HEK293T (cell line): ENCODE data around the gene TPM1.

Experiments used
- CTCF ChIA-PET: fragments of 350-600 bp; formaldehyde crosslinking; extraction: SDS; loops from one replicate; lab custom pipeline; 2021; ENCODE audit warnings: antibody characterized with exemption, inconsistent platforms; lab: Yijun Ruan, JAX
- POLR2A ChIA-PET: fragments of 350-600 bp; formaldehyde crosslinking; extraction: SDS; loops from one replicate; lab custom pipeline; 2020; ENCODE audit warnings: antibody characterized with exemption, inconsistent platforms; lab: Yijun Ruan, JAX
- DNase-seq: peaks from one replicate; pipeline ENCODE4 v3.0.0; 2012; ENCODE audit warnings: mixed read lengths; ENCODE audit errors: extremely low spot score
- ARNT ChIP-seq: fragments of 450-650 bp; IDR thresholded peaks from 2 replicates; pipeline ENCODE4 v1.6.1; 2017; ENCODE audit warnings: mild to moderate bottlenecking
- BHLHE40 ChIP-seq: fragments of 450-650 bp; IDR thresholded peaks from 2 replicates; pipeline ENCODE4 v1.6.1; 2016; ENCODE audit warnings: mild to moderate bottlenecking, moderate library complexity, borderline replicate concordance
- CTBP1 ChIP-seq: fragments of 450-650 bp; IDR thresholded peaks from 2 replicates; pipeline ENCODE4 v1.6.1; 2016; ENCODE audit warnings: borderline replicate concordance
- ELF4 ChIP-seq: fragments of 450-650 bp; IDR thresholded peaks from 2 replicates; pipeline ENCODE4 v1.6.1; 2017; ENCODE audit warnings: antibody characterized with exemption
- FOXA1 ChIP-seq: fragments of 450-650 bp; IDR thresholded peaks from 2 replicates; pipeline ENCODE4 v1.6.1; 2016; ENCODE audit warnings: mild to moderate bottlenecking
- FOXK2 ChIP-seq: fragments of 450-650 bp; IDR thresholded peaks from 2 replicates; pipeline ENCODE4 v1.6.1; 2016; ENCODE audit warnings: mild to moderate bottlenecking
- FOXM1 ChIP-seq: fragments of 450-650 bp; IDR thresholded peaks from 2 replicates; pipeline ENCODE4 v1.6.1; 2017; ENCODE audit warnings: mild to moderate bottlenecking, borderline replicate concordance
- HDGF ChIP-seq: fragments of 450-650 bp; IDR thresholded peaks from 2 replicates; pipeline ENCODE4 v1.6.1; 2017; ENCODE audit warnings: antibody characterized with exemption, borderline replicate concordance
- L3MBTL2 ChIP-seq: fragments of 450-650 bp; conservative IDR thresholded peaks from 2 replicates; pipeline ENCODE4 v1.6.1; 2016; ENCODE audit warnings: mild to moderate bottlenecking
- LEF1 ChIP-seq: fragments of 450-650 bp; IDR thresholded peaks from 2 replicates; pipeline ENCODE4 v1.6.1; 2017; ENCODE audit warnings: mild to moderate bottlenecking, borderline replicate concordance
- NFRKB ChIP-seq: fragments of 450-650 bp; IDR thresholded peaks from 2 replicates; pipeline ENCODE4 v1.6.1; 2016; ENCODE audit warnings: mild to moderate bottlenecking, moderate library complexity
- SP1 ChIP-seq: fragments of 450-650 bp; IDR thresholded peaks from 2 replicates; pipeline ENCODE4 v1.6.1; 2017
- SUZ12 ChIP-seq: fragments of 450-650 bp; IDR thresholded peaks from 2 replicates; pipeline ENCODE4 v1.6.1; 2016; ENCODE audit warnings: mild to moderate bottlenecking
- TARDBP ChIP-seq: fragments of 450-650 bp; IDR thresholded peaks from 2 replicates; pipeline ENCODE4 v1.6.1; 2016
- ZNF384 ChIP-seq: fragments of 450-650 bp; IDR thresholded peaks from 2 replicates; pipeline ENCODE4 v1.6.1; 2016
- TF ChIP-seq, protein P1 (sequence below): fragments of 450-650 bp; IDR thresholded peaks from 2 replicates; pipeline ENCODE4 v1.6.1; 2016

Gene TPM1

DNA sequence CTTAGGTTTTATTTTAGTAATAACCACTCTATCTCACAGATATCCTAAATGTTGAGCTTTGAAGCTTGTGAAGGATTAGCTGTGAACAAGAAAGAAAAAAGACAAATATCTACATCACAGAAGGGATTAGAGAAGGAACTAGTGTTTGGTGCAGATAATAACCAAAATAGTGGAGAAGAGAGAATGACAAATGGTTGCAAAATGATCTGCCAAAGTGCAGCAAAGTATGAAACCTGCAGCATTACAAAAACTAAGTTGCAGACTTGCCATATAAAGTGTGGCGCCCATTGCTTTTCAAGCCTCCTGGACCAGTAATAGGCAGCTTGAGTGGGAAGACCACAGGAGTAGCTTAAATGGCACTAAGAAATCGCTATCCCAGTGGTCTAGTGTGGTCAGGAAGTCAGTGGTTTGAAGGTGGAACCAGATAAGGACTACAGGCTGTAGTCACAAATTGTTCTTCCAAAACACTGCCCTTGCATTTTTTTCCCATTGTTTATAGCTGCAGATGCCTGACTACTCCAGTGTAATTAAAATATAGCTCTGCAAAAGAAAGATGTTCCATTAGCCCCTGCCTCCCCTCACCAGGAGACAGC, 20.7 kb downstream of the TPM1 start:
- POLR2A ChIA-PET, result no interaction called here
- TF ChIP-seq HDGF, result no peak
- TF ChIP-seq ARNT, result no peak
- CTCF ChIA-PET, result no interaction called here
- DNase-seq, result no peak

DNA sequence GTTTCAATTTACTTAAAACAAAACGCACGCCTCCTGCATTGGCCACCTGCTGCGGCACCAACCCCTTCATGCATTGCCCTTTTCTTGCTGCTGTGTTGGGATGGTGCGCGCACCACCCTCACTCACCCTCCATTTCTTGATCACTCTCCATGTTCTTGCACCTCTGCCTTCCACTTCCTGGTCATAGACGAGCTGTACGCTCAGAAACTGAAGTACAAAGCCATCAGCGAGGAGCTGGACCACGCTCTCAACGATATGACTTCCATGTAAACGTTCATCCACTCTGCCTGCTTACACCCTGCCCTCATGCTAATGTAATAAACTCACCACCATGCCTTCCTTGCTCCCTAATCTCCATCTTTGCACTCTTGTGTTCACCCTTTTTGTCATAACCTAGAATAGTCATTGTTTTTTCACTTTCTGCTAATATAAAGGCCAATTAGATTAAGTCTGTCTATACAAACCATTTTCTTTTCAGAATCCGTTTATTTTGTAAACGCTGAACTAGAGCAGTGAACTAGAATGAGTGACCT, 21.4 kb downstream of the TPM1 start:
- CTCF ChIA-PET, result no interaction called here
- TF ChIP-seq L3MBTL2, result no peak
- no peak for TF ChIP-seq ZNF384
- no peak for TF ChIP-seq ELF4
- TF ChIP-seq CTBP1, result no peak
- TF ChIP-seq NFRKB, result no peak
- no peak for TF ChIP-seq FOXK2
- TF ChIP-seq FOXA1, result no peak
- TF ChIP-seq, protein P1, sequence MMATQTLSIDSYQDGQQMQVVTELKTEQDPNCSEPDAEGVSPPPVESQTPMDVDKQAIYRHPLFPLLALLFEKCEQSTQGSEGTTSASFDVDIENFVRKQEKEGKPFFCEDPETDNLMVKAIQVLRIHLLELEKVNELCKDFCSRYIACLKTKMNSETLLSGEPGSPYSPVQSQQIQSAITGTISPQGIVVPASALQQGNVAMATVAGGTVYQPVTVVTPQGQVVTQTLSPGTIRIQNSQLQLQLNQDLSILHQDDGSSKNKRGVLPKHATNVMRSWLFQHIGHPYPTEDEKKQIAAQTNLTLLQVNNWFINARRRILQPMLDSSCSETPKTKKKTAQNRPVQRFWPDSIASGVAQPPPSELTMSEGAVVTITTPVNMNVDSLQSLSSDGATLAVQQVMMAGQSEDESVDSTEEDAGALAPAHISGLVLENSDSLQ, result no peak
- no peak for TF ChIP-seq ARNT
- TF ChIP-seq HDGF, result no peak
- no peak for TF ChIP-seq FOXM1
- POLR2A ChIA-PET, result no interaction called here
- no peak for DNase-seq

DNA sequence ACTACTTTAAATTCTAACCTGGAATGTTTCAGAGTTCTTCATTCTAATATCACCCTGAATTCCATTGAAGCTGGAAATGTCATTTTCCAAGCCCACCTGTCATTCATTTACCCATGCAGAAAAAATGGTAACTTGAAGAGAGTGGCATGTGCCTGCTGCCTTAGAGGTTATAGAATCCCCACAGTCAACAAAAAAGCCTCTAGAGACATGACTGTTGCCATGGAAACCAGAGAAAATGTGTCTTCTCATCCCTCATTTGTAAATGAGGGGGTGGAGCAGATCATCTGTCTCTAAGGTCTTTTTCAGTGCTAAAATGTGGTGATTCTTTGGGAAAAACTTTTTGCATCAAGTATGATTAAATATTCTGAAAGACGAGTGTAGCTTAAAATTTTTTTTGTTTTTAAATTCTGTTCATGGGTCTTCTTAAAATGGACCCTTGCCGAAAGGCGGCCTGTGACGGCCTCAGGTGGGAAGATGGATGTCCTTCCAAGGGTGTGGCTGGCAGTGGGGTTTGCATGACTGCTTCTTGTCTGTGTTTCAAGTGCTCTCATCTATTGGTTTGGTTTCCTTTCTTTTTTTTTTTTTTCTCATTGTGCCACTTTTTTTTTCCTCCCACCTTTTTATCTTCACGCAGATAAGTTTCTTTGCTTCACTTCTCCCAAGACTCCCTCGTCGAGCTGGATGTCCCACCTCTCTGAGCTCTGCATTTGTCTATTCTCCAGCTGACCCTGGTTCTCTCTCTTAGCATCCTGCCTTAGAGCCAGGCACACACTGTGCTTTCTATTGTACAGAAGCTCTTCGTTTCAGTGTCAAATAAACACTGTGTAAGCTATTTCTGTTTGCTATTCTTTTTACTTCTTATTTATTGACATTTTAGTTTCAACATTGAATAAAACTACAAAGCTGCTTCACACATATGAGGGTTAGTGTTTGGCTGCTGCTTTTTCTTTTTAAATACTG, 23.0 kb downstream of the TPM1 start:
- no peak for TF ChIP-seq NFRKB
- no peak for TF ChIP-seq ZNF384
- no peak for TF ChIP-seq HDGF
- TF ChIP-seq FOXA1, result no peak
- no peak for TF ChIP-seq ARNT
- no peak for TF ChIP-seq L3MBTL2
- no peak for TF ChIP-seq BHLHE40
- no peak for TF ChIP-seq FOXK2
- TF ChIP-seq LEF1, result no peak
- no peak for TF ChIP-seq FOXM1
- TF ChIP-seq TARDBP, result no peak
- TF ChIP-seq SUZ12, result no peak
- TF ChIP-seq CTBP1, result no peak
- no peak for TF ChIP-seq SP1
- DNase-seq, result no peak
- POLR2A ChIA-PET, result no interaction called here
- CTCF ChIA-PET, result no interaction called here

DNA sequence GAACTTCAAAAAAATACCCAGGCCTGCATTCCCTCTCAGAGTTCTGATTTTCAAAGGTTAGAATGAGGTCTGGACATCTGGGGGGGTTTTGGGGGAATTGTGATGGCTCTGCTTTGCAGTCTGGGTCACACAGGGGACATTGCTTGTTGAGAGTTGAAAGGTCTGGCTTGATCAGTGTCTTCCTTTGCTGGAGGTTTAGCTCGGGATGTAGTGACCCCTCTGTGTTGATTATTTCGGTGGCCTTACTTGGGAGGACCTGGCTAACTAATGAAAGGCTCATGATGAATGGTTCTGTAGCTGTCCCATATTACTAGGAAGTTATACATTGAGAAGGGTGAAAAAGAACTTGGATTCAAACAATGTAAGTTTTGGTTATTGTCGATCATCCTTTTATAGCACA, 23.7 kb downstream of the TPM1 start:
- POLR2A ChIA-PET, result no interaction called here
- no peak for TF ChIP-seq ARNT
- TF ChIP-seq FOXM1, result no peak
- TF ChIP-seq, protein P1, result no peak
- no peak for TF ChIP-seq ZNF384
- DNase-seq, result no peak
- CTCF ChIA-PET, result no interaction called here

DNA sequence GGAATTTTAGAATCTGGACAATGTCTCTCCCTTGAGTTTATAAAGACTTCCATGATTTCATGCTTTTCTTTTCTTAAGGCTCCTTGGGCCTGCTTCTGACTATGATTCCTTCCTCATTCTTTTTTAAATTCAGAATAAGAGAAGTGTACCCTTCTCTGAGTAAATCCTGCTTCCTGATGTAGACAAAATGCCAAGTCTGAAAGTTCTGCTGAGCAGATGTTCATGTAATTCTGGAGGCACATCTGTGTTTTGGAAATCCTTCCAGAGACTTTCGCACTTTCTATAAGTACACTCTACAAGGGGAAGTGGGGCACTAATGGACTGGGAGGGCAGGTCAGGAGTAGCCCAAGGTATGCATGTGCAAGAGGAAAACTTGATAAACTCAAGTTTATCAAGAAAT, 24.8 kb downstream of the TPM1 start:
- TF ChIP-seq NFRKB (no peak), ELF4 (no peak), L3MBTL2 (no peak), SUZ12 (no peak), LEF1 (no peak), FOXK2 (no peak), TARDBP (no peak), FOXM1 (no peak), CTBP1 (no peak), FOXA1 (no peak)
- TF ChIP-seq, protein P1, result no peak
- POLR2A ChIA-PET, result no interaction called here
- CTCF ChIA-PET, result no interaction called here
- DNase-seq, result no peak

DNA sequence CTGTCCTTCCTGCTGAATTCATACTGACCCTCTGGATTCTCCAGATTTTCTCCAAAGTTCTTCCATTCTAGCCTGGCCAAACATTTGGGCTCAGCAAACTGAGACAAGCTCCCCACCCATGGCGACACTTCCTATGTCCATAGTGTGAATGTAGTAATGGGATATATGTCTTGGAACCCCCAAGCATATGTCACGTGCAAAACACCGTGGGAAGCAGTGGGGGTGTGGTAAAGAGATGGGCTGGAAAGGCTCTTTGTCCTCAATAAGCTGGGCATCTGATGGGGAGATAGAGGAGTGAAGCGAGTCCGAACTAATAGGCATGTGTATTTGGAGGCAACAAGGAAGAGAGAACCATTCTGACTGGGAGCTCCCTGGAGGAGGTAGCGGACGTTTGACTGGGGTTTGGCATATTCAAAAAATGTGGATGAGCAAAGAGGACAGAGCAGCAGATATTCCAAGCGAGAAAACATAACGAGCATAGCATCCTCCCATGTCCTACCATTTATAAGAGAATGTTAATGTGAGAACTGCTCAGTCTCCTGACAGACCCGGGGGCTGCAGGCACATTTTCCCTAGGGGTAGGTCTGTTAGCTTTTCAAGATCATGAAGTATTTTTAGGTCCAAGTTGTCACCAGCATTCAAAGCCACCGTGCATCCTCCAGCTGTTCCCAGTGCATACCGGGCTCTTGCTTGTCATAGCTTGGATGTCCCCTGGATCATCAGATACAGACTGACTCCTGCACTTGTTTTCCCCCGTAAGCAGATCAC, 25.6 kb downstream of the TPM1 start:
- TF ChIP-seq CTBP1, result no peak
- TF ChIP-seq L3MBTL2, result no peak
- TF ChIP-seq, protein P1, result no peak
- no peak for TF ChIP-seq SUZ12
- no peak for TF ChIP-seq FOXK2
- no peak for TF ChIP-seq FOXA1
- TF ChIP-seq ELF4, result no peak
- TF ChIP-seq BHLHE40, result no peak
- TF ChIP-seq HDGF, result no peak
- no peak for TF ChIP-seq FOXM1
- no peak for TF ChIP-seq ARNT
- ChIA-PET CTCF (no interaction called here), POLR2A (no interaction called here)
- DNase-seq, result no peak
